Fibroblast of villous mesenchyme (primary cell): ENCODE data around the gene NFAT5. TPM values are rescaled to one million over a fixed set of nuclear protein-coding genes. Genes with fewer than 3 reads are reported as not detected.
A peak's percentile ranks its signal among the peaks of the same experiment; 100 is the strongest.

Experiments used
- DNase-seq: peaks from one replicate; pipeline ENCODE4 v3.0.0-alpha.2; 2010; ENCODE audit warnings: low read depth
- H3K4me3 ChIP-seq: 2 replicates; pipeline ENCODE4 v1.5.1; 2011; ENCODE audit warnings: low read depth, mild to moderate bottlenecking, low read length
- small RNA-seq: library from RNA; depleted of rRNA; stranded (forward); fragments of <200 nt; gene quantifications from one replicate; pipeline ENCODE3, GENCODE V24; 2012
- total RNA-seq: library from RNA; depleted of rRNA; stranded (reverse); fragments of >200 nt; gene quantifications from 2 replicates; pipeline ENCODE4 v1.2.3, GENCODE V29; 2012
- TF ChIP-seq, protein P1 (sequence below): IDR thresholded peaks from 2 replicates; pipeline ENCODE4 v1.5.1; 2012; ENCODE audit warnings: low read depth, mild to moderate bottlenecking, low read length; ENCODE audit not compliant: insufficient read depth

The NFAT5 gene
- total RNA-seq, 1 donor = 69.1 TPM

DNA sequence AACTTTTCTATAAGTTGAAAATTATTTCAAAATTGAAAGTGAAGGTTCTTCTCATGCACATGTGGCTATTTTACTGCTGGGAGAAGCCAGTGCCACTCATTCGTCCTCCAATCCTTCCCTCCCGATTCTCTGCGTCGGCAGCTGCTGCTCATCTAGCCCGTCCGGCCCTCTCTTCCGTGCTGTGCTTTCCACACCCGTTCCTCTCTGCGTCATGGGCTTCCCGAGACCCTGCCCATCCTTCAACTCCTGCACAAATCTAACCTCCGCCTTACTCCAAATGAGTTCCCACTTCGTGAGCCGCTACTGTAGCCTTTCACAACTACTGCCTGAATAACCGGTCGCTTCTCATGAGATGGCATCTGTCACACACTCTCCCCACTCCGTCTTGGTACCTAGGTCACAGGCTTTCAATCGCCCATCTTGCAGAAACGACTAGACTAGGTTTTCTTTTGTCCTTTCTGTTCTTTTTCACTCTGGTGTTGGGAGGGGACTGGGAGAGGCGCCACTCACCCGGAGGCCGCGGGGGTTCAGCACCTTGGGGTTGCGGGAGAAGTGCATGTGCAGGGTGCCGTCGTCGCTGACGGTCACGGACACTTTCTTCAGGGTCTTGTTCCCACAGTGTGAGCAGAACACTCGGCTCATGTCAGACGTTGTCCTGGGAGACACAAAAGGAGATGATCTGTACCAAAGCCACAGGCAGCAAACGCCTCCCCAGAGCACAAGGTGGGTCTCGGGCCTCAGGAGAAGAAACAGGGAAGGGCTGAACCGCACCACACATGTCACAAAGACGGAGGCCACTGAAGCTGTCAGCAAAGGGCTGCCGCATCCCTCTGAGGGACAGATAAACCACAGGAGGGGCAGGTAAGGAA is 178.8 kb downstream of the NFAT5 start:
- no peak overlapping the region for H3K4me3 ChIP-seq
- TF ChIP-seq, protein P1, sequence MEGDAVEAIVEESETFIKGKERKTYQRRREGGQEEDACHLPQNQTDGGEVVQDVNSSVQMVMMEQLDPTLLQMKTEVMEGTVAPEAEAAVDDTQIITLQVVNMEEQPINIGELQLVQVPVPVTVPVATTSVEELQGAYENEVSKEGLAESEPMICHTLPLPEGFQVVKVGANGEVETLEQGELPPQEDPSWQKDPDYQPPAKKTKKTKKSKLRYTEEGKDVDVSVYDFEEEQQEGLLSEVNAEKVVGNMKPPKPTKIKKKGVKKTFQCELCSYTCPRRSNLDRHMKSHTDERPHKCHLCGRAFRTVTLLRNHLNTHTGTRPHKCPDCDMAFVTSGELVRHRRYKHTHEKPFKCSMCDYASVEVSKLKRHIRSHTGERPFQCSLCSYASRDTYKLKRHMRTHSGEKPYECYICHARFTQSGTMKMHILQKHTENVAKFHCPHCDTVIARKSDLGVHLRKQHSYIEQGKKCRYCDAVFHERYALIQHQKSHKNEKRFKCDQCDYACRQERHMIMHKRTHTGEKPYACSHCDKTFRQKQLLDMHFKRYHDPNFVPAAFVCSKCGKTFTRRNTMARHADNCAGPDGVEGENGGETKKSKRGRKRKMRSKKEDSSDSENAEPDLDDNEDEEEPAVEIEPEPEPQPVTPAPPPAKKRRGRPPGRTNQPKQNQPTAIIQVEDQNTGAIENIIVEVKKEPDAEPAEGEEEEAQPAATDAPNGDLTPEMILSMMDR = no peak
- DNase-seq = no peak

DNA sequence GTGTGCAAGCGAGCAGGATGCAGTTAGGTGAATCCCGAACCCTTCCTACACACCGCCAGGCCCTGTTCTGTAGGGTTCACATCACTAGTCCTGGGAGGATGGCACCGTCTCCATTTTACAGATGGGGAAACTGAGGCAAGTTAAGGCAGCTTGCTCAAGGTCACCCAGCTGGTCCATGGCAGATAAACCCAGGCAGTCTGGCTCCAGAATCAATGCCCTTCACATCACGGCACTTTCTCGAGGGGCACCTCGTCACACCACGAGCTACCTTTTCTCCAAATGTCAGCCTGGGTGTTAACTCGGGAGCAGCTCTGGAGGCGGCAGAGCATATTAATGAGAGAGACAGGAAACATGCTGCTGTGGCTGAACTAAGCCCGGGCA is 179.5 kb downstream of the NFAT5 start:
- no peak for DNase-seq
- TF ChIP-seq, protein P1 = no peak
- no peak overlapping the region for H3K4me3 ChIP-seq

DNA sequence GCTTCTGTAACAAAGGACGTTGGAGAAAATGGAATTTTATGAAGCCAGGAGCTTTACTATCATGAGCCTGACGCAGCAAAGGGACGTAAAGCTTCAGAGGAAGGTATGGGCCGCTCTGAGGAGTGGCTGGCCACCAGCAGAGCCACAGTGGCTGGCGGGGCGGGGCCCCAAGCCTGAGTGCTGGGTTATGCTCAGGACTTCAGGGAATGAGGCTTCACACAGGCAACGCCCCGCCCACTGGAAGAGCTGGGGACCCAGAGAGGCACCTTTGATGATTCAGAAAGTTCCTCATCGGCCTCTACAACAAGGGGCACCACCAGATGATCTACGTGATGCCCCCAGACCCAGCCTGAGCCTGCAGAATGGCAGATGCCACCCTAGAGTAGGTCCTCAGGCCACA is 180.2 kb downstream of the NFAT5 start:
- no peak for DNase-seq
- no peak overlapping the region for H3K4me3 ChIP-seq
- TF ChIP-seq, protein P1 = no peak

DNA sequence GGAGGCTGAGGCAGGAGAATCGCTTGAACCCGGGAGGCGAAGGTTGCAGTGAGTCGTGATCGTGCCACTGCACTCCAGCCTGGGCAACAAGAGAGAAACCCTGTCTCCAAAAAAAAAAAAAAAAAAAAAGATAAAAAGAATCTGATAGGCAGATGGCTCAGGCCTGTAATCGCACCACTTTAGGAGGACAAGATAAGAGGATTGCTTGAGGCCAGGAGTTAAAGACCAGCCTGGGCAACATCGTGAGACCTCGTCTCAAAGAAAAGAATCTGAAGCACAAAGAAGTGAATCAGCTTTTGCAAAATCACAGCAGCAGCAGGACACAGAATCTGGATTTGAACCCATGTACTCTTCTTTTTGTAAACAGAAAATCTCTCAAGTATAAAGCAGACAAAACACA is 181.3 kb downstream of the NFAT5 start:
- no peak for DNase-seq
- TF ChIP-seq, protein P1 = no peak
- H3K4me3 ChIP-seq = no peak overlapping the region

DNA sequence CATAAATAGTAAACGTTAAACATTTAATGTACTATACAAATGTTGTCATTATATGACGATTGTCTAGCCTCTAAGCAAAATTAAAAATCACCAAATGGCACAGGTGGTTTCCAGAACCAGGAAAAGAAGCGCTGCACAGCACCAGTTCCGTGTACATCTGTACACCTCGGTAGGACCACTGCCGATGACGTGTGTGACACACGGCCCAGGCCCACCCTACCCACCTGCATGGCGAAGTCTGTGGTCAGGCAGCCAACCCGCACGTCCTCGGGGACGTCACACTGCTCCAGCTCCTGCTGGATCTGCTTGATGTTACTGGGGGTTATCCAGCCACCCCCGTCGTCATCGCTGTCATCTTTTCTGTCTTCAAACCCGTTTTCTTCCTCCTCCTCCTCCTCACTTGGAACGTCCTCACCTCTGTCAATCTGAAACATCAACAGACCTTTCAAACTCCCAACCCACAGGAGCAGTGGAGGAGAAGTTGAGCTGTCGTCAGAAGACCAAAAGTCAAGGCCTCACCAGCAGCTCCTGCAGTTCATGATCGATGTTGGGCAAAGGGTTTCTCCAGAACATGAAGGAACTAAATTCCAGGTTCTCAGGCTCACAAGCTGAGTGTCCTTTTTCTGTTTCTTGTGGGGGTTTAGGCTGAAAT is 183.1 kb downstream of the NFAT5 start:
- TF ChIP-seq, protein P1 = no peak
- DNase-seq = no peak

DNA sequence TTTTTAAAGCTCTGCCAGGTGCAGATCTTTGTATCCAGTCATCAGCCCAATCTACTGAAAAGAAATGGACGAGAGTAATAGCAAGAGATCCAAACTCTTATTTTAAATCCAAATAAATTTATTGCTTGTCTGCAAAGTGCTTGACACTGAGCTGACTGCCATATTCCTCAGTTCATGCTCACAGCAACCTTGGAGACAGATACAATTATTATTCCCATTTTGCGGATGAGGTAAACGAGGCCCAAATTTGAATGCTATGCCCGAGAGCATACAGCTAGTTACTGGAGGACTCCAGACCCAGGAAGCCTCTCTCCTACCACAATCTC is 188.3 kb downstream of the NFAT5 start:
- TF ChIP-seq, protein P1 = no peak
- peak; percentile 13 for DNase-seq
- peak overlapping the region; percentile 91 for H3K4me3 ChIP-seq

More for the DNA sequence above, 183.1 kb downstream of the NFAT5 start:
- no peak overlapping the region for H3K4me3 ChIP-seq

Small RNAs within 50 kb of the gene (small RNA-seq; reads per million reads assigned to genes)
- not detected for gene MIR1538

Other genes with a start within 250 kb of the NFAT5 start
- 11.7 and 18.7 TPM in 2 replicates for gene PDF, start 235.4 kb upstream of the NFAT5 start, total RNA-seq
- 29.0 and 36.3 TPM in 2 replicates for gene COG8, start 226.4 kb upstream of the NFAT5 start, total RNA-seq
- gene NIP7, start 226.2 kb upstream of the NFAT5 start, total RNA-seq = 27.1 and 35.4 TPM in 2 replicates
- 0.64 TPM in 1 of 2 replicates, not detected in the other for gene TMED6, start 214.2 kb upstream of the NFAT5 start, total RNA-seq
- gene TERF2, start 180.0 kb upstream of the NFAT5 start, total RNA-seq = 11.9 and 19.4 TPM in 2 replicates
- gene CYB5B, start 141.3 kb upstream of the NFAT5 start, total RNA-seq = 109 and 142 TPM in 2 replicates
- gene NQO1, start 160.6 kb downstream of the NFAT5 start, total RNA-seq = 384 and 934 TPM in 2 replicates
- 22.0 and 23.8 TPM in 2 replicates for gene NOB1, start 189.0 kb downstream of the NFAT5 start, total RNA-seq
- 28.5 and 32.5 TPM in 2 replicates for gene WWP2, start 196.4 kb downstream of the NFAT5 start, total RNA-seq